Amygdala (tissue), 56 donors: ENCODE results near the gene HNF1A.
A peak's percentile ranks its signal among the peaks of the same experiment; 100 is the strongest.

Source experiments
- DNase-seq, 56 donors: peaks; one replicate each; lab custom pipeline; 2025; lab: John Stamatoyannopoulos, UW

HNF1A gene

GRCh38 chr12:120956579-120957300, 21.6 kb upstream of the HNF1A start:
- DNase-seq: no peak

GRCh38 chr12:120959111-120959878, 19.0 kb upstream of the HNF1A start:
- no peak for DNase-seq

GRCh38 chr12:120960657-120961056, 17.7 kb upstream of the HNF1A start:
- DNase-seq: no peak

DNA sequence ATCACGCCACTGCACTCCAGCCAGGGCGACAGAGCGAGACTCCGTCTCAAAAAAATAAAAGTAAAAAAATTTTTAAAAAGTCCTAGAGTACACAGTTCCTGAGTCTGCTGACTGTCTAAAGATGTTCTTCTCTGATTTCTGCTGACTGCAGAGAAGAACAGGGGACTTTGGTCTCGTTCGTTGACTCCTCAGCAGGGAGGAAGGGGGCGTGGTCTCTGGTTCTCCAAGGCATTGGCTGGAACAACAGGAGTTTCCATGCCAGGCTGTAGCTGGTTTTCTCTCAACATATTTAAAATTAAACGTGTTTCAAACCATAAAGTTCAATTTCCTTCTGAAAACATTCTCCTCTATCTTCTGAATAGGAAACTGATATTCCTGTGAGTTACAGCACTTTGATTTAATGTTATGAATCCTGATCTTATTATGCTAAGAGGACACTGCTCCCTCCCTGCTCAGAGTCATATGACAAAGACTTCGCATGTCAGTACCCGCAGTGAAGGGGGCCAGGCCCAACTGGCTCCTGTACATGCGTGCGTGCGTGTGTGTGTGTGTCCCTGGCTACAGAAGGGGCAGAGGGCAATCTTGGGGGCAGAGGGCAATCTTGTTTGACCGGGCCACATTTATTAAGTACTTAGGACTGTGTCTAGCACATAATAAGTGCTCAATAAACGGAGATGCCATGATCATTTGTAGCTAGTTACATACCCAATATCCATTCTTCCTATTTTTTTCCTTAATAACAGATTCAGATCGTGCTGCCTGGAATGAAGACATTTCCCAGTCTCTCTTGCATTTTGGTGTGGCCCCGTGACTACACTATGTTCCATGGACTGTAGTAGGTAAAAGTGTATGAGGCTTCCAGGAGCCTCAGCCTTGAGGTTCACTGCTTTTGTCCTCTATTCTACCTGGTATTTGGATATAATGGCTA, 16.5 kb upstream of the HNF1A start:
- DNase-seq: peak in 2 of 56 donors; percentile 4

DNA sequence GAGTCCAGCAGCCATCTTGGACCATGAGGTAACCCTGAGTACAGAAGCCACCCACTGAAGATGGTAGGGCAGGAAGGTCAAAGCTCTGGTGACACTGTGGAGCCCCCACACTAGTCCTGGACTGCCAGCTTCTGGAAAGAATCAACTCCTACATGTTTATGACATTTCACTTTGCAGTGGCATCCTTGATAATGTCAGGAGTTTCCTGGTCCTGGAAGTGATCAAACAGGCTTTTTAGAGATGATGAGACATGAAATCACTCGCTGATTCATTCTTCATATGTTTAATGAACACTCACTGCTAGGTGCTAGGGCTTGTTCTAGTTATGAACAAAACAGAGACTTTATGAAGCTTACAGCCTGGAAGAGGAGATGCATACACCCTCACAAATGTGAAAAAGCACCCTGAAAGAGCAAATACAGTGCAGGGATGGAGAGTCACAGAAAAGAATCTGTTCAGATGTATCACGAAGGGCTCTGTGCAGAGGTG, 15.8 kb upstream of the HNF1A start:
- DNase-seq: no peak

DNA sequence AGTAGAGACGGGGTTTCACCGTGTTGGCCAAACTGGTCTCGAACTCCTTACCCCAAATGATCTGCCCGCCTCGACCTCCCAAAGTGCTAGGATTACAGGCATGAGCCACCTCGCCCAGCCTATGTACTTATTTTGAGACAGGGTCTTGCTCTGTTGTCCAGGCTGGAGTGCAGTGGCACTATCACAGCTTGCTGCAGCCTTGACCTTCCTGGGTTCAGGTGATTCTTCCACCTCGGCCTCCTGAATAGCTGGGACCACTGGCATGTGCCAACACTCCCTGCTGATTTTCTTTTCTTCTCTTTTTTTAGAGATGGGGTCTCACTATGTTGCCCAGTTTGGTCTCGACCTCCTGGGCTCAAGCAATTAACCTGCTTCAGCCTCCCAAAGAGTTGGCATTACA, 14.0 kb upstream of the HNF1A start:
- DNase-seq: no peak

GRCh38 chr12:120965534-120966091, 12.7 kb upstream of the HNF1A start:
- no peak for DNase-seq

DNA sequence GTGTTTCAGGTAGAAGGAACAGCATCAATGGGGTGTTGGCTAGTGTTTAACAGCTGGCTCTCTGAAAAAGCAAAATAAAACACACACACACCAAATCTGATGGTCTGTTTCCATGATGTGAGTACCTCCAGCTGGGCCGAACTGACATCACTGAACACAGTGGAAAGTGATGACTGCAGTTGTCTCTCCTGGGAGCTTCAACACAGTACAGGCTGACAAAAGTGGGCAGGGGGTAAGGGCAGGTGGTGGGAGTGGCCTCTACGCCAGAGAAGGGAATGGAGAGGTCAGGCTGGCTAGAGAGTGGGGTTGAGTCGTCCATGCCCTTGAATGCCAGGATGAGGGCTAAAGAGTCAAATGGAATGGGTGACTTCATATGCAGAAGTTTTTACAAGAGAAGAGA, 8.0 kb upstream of the HNF1A start:
- DNase-seq: no peak

DNA sequence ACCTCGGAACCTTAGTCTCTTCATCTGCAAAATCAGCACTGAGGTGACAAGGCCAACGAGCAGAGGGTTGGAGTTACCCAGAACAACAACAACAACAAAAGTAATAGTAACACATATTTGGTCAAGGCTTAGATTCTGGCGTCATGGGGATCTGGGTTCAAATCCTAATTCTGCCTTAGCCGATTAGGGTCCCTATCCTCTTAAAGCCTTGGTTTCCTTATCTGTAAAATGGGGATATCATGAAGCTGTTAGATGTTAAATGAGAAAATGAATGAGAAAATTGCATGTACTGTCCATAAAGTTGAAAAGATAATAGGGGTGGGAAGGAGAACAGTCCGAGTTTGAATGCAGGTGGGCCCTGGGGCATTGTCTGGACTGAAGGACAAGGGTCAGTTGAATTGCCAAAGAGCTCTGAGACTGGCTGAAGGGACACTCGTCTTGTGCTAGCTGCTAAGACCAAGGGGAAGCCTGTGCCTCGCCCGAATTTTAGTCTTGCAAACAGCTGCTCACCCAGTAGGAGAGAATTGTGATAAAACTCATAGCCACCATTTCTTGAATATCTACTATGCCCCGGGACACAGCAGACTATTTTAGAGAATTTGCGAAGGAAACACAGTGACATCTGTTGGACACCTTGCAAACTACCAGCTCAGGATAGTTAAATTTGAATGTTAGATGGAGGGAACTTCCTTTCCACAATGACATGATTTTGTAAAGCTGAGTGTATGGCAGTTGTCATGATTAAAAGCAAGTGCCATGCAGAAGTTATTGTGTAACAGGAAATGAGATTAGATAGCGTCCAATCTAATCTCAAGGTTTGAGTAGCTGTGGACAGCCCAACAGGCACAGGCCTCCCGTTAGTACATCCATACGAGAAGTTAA, 6.8 kb upstream of the HNF1A start:
- peak in 14 of 56 donors; percentile 0 to 71 (median 6) for DNase-seq

- DNase-seq: no peak
Measured at GRCh38 chr12:120972870-120973543, 5.3 kb upstream of the HNF1A start.

DNA sequence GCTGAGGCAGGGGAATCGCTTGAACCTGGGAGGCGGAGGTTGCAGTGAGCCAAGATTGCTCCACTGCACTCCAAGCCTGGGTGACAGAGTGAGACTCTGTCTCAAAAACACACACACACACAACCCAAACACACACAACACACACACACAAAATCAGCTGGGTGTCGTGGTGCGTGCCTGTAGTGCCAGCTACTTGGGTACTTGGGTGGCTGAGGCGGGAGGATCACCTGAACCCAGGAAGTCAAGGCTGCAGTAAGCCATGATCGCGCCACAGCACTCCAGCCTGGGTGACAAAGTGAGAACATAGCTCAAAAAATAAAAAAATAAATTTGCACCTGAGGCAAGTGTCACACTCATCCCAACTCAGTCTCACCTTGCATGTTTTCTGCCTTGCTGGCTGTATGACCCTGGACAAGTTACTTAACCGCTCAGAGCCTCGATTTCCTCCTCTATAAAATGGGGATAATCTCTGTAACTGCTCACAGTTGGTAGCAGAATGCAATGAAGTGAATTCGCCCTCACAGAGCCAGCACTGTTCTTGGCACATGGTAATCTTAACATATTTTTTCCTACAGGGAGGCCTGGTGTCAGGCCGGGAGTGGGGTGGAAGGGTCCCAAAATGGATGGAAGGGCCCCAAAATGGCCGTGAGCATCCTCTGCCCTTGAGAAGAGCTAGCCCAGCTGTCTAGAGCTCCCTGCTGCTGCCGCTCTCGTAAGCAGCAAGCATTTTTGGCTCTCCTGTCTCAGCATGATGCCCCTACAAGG, 630 bp upstream of the HNF1A start:
- DNase-seq: no peak

GRCh38 chr12:120979220-120979861, 998 bp downstream of the HNF1A start:
- DNase-seq: no peak

GRCh38 chr12:120979862-120980696, 1.7 kb downstream of the HNF1A start:
- DNase-seq: no peak

- no peak for DNase-seq
Measured at GRCh38 chr12:120980800-120981368, 2.5 kb downstream of the HNF1A start.

- no peak for DNase-seq
Measured at GRCh38 chr12:120981407-120981941, 3.1 kb downstream of the HNF1A start.

GRCh38 chr12:120982659-120983058, 4.3 kb downstream of the HNF1A start:
- DNase-seq: no peak
